Panc1 (cell line): ENCODE results near the gene SLAMF1.

Experiments used
- POLR2AphosphoS5 ChIP-seq: IDR thresholded peaks from 2 replicates; pipeline ENCODE4 v1.6.1; 2012; ENCODE audit warnings: mild to moderate bottlenecking, low read depth, low read length, moderate library complexity
- TF ChIP-seq, protein P1 (sequence below): fragments of 450-650 bp; IDR thresholded peaks from 2 replicates; pipeline ENCODE4 v1.5.1; 2017; ENCODE audit warnings: mild to moderate bottlenecking

DNA sequence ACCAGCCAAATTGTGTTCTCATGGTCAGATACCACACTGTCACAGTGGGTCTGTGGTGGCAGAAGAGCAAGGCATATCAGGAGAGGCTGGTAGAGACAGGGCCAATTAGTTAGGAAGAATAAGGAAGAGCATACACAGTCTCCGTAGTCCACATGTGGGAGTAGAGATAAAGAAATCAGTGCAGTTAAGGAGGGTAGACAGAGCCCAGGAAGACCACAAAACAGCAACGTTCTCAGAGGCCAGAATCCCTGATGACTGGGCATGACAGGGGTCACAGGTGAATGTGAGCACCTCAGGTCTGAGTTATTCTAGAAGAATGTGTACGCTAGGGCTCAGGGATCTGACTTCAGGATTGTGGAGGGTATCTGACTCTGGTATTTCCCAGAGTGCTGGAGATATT is 33.0 kb upstream of the SLAMF1 start:
- TF ChIP-seq, protein P1, sequence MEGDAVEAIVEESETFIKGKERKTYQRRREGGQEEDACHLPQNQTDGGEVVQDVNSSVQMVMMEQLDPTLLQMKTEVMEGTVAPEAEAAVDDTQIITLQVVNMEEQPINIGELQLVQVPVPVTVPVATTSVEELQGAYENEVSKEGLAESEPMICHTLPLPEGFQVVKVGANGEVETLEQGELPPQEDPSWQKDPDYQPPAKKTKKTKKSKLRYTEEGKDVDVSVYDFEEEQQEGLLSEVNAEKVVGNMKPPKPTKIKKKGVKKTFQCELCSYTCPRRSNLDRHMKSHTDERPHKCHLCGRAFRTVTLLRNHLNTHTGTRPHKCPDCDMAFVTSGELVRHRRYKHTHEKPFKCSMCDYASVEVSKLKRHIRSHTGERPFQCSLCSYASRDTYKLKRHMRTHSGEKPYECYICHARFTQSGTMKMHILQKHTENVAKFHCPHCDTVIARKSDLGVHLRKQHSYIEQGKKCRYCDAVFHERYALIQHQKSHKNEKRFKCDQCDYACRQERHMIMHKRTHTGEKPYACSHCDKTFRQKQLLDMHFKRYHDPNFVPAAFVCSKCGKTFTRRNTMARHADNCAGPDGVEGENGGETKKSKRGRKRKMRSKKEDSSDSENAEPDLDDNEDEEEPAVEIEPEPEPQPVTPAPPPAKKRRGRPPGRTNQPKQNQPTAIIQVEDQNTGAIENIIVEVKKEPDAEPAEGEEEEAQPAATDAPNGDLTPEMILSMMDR, result no peak
- TF ChIP-seq POLR2AphosphoS5, result no peak
